ACC112 (cell line): ENCODE data around the gene DGKI.

Source experiments
- H2AFZ ChIP-seq: fragments of 200-600 bp; sonication (generic); one replicate; pipeline ENCODE4 v1.6.0; 2017; ENCODE audit warnings: antibody characterized with exemption, low read length; ENCODE audit not compliant: unreplicated experiment
- H3K27ac ChIP-seq: fragments of 200-600 bp; sonication (generic); 2 replicates; pipeline ENCODE4 v1.5.1; 2014; ENCODE audit warnings: low read depth, mild to moderate bottlenecking, antibody characterized with exemption, low read length, moderate library complexity
- H3K27me3 ChIP-seq: fragments of 200-600 bp; sonication (generic); 2 replicates; pipeline ENCODE4 v1.6.1; 2014; ENCODE audit warnings: mild to moderate bottlenecking, antibody characterized with exemption, low read length, moderate library complexity, mixed read lengths; ENCODE audit not compliant: insufficient read depth
- H3K36me3 ChIP-seq: fragments of 200-600 bp; sonication (generic); 2 replicates; pipeline ENCODE4 v1.6.1; 2016; ENCODE audit warnings: mild to moderate bottlenecking, antibody characterized with exemption, low read length, moderate library complexity, mixed read lengths; ENCODE audit not compliant: insufficient read depth
- H3K4me1 ChIP-seq: fragments of 200-600 bp; sonication (generic); one replicate; pipeline ENCODE4 v1.6.1; 2016; ENCODE audit warnings: low read length, mixed read lengths; ENCODE audit not compliant: insufficient read depth, unreplicated experiment, control insufficient read depth
- H3K4me3 ChIP-seq: fragments of 200-600 bp; sonication (generic); 2 replicates; pipeline ENCODE4 v1.5.1; 2014; ENCODE audit warnings: mild to moderate bottlenecking, low read depth, low read length
- H3K79me2 ChIP-seq: fragments of 200-600 bp; sonication (generic); one replicate; pipeline ENCODE4 v1.6.0; 2016; ENCODE audit warnings: low read length; ENCODE audit not compliant: control insufficient read depth, unreplicated experiment, insufficient read depth

Gene DGKI

DNA sequence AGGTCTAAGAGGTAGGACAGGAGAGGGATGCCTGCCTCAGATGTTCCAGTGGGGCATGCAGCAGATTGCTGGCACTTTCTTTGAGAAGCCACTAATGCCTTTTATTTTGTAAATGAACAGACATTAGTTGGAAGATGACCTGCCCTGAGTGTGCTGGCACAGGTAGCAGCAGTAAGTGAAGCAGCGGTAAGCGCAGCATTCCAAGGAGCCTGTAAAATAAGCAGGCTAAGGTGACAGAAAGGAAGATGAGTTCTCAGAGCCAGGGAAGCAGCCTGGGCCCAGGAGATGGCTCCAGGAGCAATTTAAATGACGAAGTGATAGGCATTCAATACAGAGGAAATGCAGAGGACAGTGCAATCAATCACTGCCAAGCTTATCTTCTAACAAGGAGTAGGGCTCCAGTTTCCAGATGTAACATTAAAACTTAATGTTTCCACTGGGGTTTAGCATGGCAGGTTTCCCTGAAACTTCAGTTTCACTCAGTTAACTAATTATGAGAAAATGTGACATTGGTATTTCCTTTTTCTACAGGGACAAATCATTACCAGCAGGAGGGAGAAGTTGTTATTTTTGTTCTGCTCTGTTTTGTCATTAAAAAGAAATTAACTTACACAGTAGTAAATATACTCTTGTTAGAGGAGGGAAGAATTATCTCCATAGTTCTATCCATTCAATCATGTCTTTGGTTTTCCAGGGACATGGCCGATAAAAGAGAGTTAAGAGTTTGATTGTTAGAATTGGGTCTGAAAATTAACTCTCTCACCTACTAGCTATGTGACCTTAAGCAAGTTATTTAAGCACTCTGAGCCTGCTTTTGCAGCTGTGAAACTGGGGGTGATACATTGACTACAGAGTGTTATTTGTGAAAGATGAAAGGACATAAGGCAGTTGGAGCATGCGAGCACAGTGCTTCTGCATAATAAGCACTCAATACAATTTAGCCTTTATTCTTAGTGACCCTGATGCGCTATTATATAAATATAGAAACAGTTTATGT is 406.6 kb downstream of the DGKI start:
- H3K27ac ChIP-seq: no peak overlapping the region
- H2AFZ ChIP-seq: no peak overlapping the region
- no peaks in the 10 kb centered on the region for H3K27me3 ChIP-seq
- no peaks in the 10 kb centered on the region for H3K79me2 ChIP-seq
- H3K4me3 ChIP-seq: no peak overlapping the region
- H3K36me3 ChIP-seq: 0 out of 2 replicates have a peak, but pooled peaks cover 3% of the 10 kb centered on the region
- peaks cover 8% of the 10 kb centered on the region for H3K4me1 ChIP-seq

DNA sequence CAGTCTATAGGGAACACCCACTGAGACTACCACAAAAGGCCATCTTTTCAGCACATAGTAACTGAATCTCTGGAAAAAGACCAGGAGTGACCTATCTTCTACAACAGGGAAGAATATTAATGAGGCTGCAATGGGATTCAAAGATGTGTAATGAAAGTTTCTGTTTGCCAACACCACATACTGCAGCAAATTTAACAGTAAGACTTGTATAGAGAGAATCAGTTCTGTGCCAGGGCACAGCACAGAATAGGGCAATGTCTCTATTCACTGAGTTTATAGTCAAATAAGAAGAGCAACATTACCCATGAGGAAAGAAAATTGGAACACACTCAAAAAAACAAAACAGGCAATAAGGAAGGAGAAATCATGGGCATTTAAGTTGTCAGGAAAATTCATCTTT is 411.8 kb downstream of the DGKI start:
- H3K79me2 ChIP-seq: no peaks in the 10 kb centered on the region
- H3K27me3 ChIP-seq: no peaks in the 10 kb centered on the region
- no peaks in the 10 kb centered on the region for H3K4me1 ChIP-seq
- H3K4me3 ChIP-seq: no peak overlapping the region
- no peak overlapping the region for H2AFZ ChIP-seq
- H3K36me3 ChIP-seq: no peaks in the 10 kb centered on the region
- no peak overlapping the region for H3K27ac ChIP-seq

DNA sequence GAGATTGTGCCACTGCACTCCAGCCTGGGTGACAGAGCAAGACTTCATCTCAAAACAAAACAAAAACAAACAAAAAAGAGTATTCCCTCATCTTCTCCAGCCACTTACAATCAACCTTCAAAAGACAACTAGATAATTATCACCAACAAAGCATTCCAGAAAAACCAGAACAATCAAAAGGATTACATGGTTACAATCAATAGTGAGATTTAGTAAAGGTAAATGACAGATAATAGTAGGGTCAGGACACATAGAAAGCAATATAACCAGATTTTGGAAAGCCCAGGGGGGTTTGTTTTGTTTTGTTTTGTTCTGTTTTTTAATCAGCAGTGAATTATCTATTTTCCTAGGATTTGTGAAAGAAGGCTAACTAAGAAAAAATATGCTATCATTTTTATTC is 412.2 kb downstream of the DGKI start:
- Histone ChIP-seq H3K27me3 (no peaks in the 10 kb centered on the region), H3K4me1 (no peaks in the 10 kb centered on the region), H3K4me3 (no peak overlapping the region), H3K27ac (no peak overlapping the region), H3K36me3 (no peaks in the 10 kb centered on the region), H3K79me2 (no peaks in the 10 kb centered on the region), H2AFZ (no peak overlapping the region)

DNA sequence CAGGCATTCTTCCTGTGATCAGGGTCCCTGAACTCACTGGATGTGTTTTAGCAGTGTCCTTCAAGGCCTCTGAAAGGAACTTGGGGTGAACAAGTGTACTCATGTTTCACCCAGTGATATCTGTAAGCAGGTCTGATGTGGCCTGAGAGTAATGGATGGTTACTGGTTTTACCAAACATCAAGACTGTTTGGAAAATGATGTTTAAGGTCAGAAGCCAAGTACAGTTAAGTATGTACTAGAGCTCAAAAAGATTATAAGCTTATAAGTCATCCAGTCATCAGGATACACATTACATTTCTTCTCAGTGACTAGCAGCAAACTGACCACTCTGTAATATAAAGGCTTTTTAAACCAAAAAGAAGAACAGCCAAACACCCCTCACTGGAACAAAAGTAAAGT is 423.5 kb downstream of the DGKI start:
- no peak overlapping the region for H3K27ac ChIP-seq
- H3K79me2 ChIP-seq: no peaks in the 10 kb centered on the region
- no peaks in the 10 kb centered on the region for H3K27me3 ChIP-seq
- no peak overlapping the region for H2AFZ ChIP-seq
- no peaks in the 10 kb centered on the region for H3K4me1 ChIP-seq
- H3K36me3 ChIP-seq: no peaks in the 10 kb centered on the region
- no peak overlapping the region for H3K4me3 ChIP-seq

DNA sequence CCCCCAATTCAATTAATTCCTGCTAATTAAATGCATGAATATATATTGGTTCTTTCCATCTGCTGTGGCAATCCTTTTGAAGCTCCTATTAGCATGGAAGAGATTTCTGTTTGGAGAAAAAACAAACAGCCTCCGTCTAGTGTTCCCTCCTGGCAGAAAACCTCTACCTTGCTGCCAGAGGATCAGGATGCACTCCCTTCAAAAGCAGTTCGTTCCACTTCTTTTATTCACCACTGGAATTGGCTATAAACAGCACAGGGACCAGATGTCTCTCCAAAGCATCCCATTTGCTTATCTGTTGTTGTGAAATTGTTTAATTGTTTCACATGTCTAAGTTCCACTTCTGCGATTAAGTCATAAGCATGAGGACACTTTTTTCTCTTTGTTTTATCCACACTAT is 425.4 kb downstream of the DGKI start:
- H2AFZ ChIP-seq: no peak overlapping the region
- H3K4me1 ChIP-seq: peaks cover 6% of the 10 kb centered on the region
- H3K27me3 ChIP-seq: no peaks in the 10 kb centered on the region
- no peak overlapping the region for H3K4me3 ChIP-seq
- no peak overlapping the region for H3K27ac ChIP-seq
- no peaks in the 10 kb centered on the region for H3K79me2 ChIP-seq
- no peaks in the 10 kb centered on the region for H3K36me3 ChIP-seq

DNA sequence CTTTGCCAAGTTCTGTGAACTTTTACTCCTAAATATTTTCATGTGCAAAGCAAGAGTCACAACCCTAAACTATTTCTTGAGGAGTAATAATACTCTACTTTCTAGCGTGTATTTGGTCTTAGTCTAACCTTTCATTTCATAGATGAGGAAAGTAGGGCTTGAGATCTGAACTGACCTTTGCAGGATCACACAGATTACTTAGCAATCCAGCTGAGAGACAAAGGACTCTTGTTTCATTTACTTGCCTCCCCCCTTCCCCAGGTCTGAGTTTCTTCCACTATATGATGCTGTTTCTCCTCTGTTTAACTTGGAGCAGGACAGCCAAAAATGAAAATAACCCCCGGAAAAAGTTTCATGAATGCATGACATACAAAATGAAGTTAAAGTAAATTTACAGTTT is 427.9 kb downstream of the DGKI start:
- no peaks in the 10 kb centered on the region for H3K36me3 ChIP-seq
- H3K4me3 ChIP-seq: no peak overlapping the region
- no peaks in the 10 kb centered on the region for H3K79me2 ChIP-seq
- no peaks in the 10 kb centered on the region for H3K27me3 ChIP-seq
- peaks cover 6% of the 10 kb centered on the region for H3K4me1 ChIP-seq
- H3K27ac ChIP-seq: no peak overlapping the region
- no peak overlapping the region for H2AFZ ChIP-seq

DNA sequence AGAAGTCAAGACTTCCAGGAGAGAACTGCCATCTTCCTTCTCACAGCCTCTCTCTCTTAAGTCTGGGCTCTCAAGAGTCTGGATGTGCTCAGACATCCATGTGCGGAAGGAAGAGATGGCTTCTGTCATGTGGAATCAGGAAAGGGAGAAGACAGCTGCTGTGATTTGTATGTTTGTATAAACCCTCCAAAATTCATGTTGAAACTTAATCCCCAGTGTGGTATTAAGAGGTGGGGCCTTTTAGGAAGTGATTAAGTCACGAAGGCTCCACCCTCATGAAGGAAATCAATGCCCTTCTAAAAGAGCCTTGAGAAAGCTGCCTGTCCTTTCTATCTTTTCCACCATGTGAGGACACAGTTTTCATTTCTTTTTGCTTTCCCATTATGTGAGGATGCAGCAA is 429.3 kb downstream of the DGKI start:
- Histone ChIP-seq H3K27ac (no peak overlapping the region), H3K4me1 (peaks cover 6% of the 10 kb centered on the region), H3K27me3 (no peaks in the 10 kb centered on the region), H3K36me3 (no peaks in the 10 kb centered on the region), H2AFZ (no peak overlapping the region), H3K79me2 (no peaks in the 10 kb centered on the region), H3K4me3 (no peak overlapping the region)

DNA sequence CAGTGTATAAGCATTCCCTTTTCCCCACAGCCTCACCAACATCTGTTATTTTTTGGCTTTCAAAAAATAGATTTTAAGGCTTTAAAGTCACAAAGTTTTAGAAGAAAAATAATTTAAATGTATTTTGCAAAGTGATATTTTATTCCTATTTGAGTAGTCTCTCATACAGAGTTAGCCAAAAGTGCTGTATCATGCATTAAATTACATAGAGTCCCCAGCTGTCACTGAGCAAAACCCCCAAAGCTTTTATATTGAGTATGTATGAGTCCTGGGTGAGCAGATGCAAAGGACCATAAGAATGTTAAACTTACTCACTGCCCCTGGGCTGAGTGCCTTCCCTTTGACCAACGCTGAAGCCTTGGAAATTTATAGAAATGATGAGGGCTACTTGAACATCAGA is 432.9 kb downstream of the DGKI start:
- Histone ChIP-seq H3K27me3 (no peaks in the 10 kb centered on the region), H2AFZ (no peak overlapping the region)

DNA sequence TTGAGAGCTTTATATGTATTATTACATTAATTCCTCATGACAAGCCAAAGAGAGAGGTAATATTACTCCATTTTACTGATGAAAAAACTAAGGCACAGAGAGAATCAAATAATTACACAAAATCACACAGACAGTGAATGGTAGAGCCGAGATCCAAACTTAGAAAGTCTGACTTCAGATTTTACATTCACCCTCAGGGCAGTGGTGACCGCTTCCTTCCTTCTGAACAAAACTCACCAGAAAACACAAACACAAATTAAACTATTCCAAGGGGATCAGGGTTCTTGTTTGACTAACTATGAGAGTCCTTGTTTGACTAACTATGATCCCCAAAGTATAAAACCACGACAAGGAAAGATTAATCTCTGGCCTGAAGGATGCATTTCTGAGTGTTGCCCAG is 435.3 kb downstream of the DGKI start:
- no peak overlapping the region for H3K27ac ChIP-seq
- no peaks in the 10 kb centered on the region for H3K79me2 ChIP-seq
- no peaks in the 10 kb centered on the region for H3K27me3 ChIP-seq
- H2AFZ ChIP-seq: no peak overlapping the region
- H3K4me1 ChIP-seq: no peaks in the 10 kb centered on the region
- no peak overlapping the region for H3K4me3 ChIP-seq
- H3K36me3 ChIP-seq: no peaks in the 10 kb centered on the region

More for the DNA sequence above, 432.9 kb downstream of the DGKI start:
- H3K36me3 ChIP-seq: no peaks in the 10 kb centered on the region
- peaks cover 6% of the 10 kb centered on the region for H3K4me1 ChIP-seq
- no peak overlapping the region for H3K27ac ChIP-seq
- H3K4me3 ChIP-seq: no peak overlapping the region
- no peaks in the 10 kb centered on the region for H3K79me2 ChIP-seq

DNA sequence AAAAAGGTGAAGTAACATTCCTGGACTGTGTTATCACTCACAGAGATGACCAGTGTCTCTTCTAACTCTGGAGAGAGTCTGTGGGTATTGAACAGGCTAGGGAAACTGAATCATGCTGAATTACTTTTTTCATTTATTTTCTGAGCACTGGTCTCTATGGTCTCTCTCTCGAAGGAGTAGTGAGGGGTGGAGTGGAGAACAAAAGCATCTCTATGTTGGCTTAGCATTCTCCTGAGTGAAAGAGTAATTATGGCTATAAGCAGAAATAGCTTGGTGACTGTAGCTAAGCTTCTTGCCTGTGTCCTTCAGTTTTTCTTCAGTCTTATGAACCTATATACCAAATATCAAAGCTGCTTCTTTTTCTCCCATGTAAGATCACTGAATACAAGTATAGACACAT is 438.6 kb downstream of the DGKI start:
- H3K4me1 ChIP-seq: peaks cover 10% of the 10 kb centered on the region
- no peak overlapping the region for H3K4me3 ChIP-seq
- no peaks in the 10 kb centered on the region for H3K79me2 ChIP-seq
- H3K27me3 ChIP-seq: no peaks in the 10 kb centered on the region
- no peak overlapping the region for H2AFZ ChIP-seq
- H3K27ac ChIP-seq: no peak overlapping the region
- H3K36me3 ChIP-seq: 0 out of 2 replicates have a peak, but pooled peaks cover 3% of the 10 kb centered on the region

DNA sequence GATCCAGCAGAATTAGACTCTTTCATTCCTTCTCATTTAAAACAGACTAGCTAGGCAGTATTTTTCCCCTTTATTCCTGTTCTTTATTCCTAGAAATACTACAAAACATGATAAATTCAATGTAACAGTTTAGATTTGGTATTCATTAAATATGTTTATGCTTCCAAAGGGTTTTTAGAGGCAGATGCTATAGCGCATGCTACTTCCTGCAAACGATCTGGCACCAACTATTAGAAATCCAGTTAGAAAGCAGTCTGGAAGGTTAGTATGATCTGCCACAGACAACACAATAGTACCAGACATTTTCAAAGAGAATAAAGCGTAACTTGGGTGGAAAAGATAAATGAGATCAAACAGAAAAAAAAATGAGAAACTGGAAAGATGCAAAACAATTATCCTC is 439.7 kb downstream of the DGKI start:
- Histone ChIP-seq H3K36me3 (0 out of 2 replicates have a peak, but pooled peaks cover 3% of the 10 kb centered on the region), H3K27me3 (no peaks in the 10 kb centered on the region), H2AFZ (no peak overlapping the region), H3K27ac (no peak overlapping the region), H3K4me1 (peaks cover 10% of the 10 kb centered on the region), H3K79me2 (no peaks in the 10 kb centered on the region), H3K4me3 (no peak overlapping the region)
